Activated CD4-positive, alpha-beta T cell treated with anti-CD3 and anti-CD28 coated beads, Interleukin-2, amount 50 U/mL, for 1 hour (primary cell): ENCODE measurements around the gene WWOX.

ENCODE experiments used
- DNase-seq: peaks from one replicate; pipeline ENCODE4 v3.0.0-alpha.2; 2020

Gene WWOX

GRCh38 chr16:78633551-78633950 is 534.1 kb downstream of the WWOX start:
- no peak for DNase-seq

DNA sequence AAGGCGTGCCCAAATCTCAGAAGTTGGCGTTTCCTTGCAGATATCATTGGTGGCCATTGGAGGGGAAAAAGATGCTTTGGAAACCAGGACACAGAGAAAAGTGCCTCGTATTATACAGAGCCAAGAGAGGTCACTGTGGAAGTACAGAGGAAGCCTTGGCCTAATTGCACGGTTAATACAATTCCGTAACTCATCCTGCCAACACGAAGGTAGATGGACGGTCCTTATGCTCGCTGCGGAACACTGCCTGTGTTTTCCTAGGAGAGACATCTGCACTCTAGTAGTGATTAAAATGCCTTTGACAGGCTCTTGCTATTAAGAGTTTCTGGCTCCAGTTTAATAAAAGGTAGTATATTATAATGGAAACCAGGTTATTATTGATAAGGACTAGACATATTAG is 536.4 kb downstream of the WWOX start:
- no peak for DNase-seq

GRCh38 chr16:78638371-78638770 is 538.9 kb downstream of the WWOX start:
- no peak for DNase-seq

DNA sequence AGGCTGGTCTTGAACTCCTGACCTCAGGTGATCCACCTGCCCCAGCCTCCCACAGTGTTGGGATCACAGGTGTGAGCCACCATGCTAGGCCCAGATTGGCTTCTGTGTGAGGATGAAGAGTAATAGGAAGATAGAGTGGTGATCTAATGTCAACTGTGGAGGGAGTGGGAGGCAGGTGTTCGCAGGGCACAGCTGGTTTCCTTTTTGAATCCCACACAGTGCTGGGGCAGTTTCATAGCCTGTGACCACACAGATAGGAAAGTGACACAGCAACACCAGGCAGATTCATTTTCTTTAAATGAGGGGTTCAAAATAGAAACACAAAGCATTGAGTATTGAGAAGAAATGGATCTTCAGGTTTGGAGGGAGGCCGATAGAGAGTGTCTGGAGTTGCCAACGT is 540.3 kb downstream of the WWOX start:
- no peak for DNase-seq

DNA sequence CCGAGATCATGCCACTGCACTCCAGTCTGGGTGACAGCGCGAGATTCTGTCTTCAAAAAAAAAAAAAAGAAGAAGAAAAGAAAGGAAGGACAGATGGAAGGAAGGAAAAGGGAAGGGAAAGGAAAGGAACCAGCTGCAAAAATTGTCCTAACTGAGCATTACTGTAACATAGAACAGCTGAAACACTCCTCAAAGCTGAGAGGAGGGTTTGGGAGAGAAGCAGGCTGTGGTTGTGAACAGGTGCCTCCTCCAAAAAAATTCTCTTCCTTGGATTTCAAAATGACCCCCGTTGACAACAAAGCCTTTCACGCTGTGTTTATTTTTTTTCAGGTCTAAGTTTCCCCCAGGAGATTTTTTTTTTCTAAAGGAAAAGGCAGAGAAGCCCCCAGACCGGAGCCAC is 541.4 kb downstream of the WWOX start:
- no peak for DNase-seq

DNA sequence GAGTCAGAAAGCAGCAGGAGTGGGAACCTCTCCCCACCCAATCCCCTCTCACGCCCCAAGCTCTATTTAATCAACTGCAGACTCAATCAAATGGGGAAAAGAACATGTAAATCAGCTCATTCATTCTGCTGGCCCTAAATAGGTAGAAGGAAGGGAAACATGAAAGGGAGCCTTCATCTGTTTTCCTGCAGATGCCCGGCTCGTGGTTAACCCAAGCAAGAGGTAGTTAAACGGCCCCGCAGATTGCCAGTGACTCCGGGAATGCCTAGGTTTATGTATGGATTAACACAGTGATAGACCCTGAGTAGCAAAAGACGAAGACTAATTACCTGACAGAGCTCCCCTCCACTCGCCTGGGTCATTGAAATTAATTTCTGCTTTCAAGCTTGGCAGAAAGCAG is 542.0 kb downstream of the WWOX start:
- no peak for DNase-seq

- DNase-seq, result no peak
Observed at GRCh38 chr16:78642621-78643285, 543.3 kb downstream of the WWOX start.

- no peak for DNase-seq
Observed at GRCh38 chr16:78645657-78646056, 546.2 kb downstream of the WWOX start.

DNA sequence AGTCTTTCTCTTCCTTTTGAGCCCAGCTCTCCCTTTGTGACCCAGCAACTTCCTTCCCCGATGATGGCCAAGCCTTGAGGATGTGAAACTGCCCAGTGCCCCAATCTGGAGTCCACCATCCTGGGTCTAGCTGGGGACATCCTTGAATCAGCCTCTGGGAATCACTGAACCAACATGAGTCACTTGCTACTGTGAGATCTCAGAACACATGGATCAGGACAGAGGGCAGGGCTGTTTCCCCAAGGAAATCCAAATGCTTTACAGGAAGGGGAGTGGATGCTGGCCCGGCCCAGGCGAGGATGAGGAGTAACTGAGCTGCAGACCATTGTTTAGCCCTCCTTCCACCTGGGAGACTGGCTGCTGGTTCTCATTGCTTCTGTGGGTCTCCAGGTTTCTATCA is 547.6 kb downstream of the WWOX start:
- DNase-seq, result no peak

- DNase-seq, result no peak
Observed at GRCh38 chr16:78647491-78647890, 548.0 kb downstream of the WWOX start.

- no peak for DNase-seq
Observed at GRCh38 chr16:78648517-78648916, 549.1 kb downstream of the WWOX start.

- DNase-seq, result no peak
Observed at GRCh38 chr16:78650339-78651074, 551.1 kb downstream of the WWOX start.

GRCh38 chr16:78654929-78655328 is 555.5 kb downstream of the WWOX start:
- no peak for DNase-seq

DNA sequence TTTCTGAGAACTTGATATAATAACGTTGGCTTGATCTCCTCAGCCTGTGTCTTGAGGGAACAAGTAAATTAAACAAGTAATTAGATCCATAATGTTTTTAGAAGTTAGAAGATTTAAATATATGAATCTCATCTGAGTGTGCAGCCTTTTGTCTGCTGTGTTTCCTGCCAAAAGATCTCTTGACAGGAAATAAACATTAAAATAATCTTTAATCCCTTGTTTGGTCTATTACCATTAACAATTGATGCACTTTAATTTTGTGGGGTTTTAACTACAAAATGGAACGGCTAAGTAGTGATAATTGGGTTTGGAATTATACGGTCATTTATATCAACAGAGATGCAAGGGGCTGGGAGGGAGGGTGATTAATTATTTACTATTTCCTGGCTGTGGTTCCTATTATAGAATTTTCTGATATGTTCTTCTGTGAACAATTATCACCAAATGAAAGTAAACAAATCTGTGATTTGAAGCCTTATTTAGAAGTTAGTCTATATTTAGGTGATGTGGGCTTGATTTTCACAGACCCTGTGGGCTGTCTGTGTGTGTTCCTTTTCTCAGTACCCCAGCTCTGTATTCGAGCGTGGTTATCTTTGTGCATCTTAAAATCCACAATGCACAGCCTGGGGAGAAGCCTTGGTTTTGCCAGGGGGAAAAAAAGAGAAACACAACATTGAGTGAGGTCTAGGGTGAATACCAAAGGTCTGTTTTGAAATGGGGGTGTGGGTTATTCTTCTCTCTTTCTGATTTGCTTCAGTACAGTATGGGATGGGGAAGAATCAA is 556.1 kb downstream of the WWOX start:
- no peak for DNase-seq

GRCh38 chr16:78656887-78657286 is 557.4 kb downstream of the WWOX start:
- DNase-seq, result no peak

- DNase-seq, result no peak
Observed at GRCh38 chr16:78659216-78659615, 559.8 kb downstream of the WWOX start.

GRCh38 chr16:78659668-78660217 is 560.3 kb downstream of the WWOX start:
- DNase-seq, result no peak

- no peak for DNase-seq
Observed at GRCh38 chr16:78660795-78661194, 561.3 kb downstream of the WWOX start.

GRCh38 chr16:78663690-78664089 is 564.2 kb downstream of the WWOX start:
- no peak for DNase-seq

- DNase-seq, result no peak
Observed at GRCh38 chr16:78664811-78665772, 565.6 kb downstream of the WWOX start.

DNA sequence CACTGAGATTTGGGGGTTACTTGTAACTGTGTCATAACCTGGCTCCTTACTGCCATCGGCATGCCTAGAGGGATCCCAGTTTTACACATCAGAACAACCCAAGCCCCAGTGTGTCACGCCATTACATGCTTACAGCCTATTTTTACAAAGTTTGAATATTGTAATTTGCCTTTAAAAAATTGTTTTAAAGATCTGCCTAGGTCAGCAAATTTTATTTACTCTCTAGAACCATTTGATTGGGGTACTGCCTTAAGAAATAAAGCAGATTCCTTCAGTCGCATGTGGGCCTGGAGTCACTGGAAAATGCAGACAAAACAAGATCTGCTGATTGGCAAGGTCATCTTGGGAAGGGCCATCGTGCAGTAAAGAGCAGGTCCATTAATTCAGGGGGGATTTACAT is 566.9 kb downstream of the WWOX start:
- DNase-seq, result no peak

GRCh38 chr16:78667675-78668074 is 568.2 kb downstream of the WWOX start:
- no peak for DNase-seq
